ENCODE measurements around the gene ZNF784. TPM values are rescaled to one million over a fixed set of nuclear protein-coding genes. Genes with fewer than 3 reads are reported as not detected.

The ZNF784 gene
- total and polyA plus RNA-seq, 10 of the 15 experiments (the other 5 are each of a cell fraction or from before 2014, with no cell fraction given) = 0.10 to 5.2 (median 1.8) TPM

- ChIA-PET RAD21 (ENCODE audit: unreplicated experiment) (interaction anchor here (0.7 kb wide), 1 partner anchor 16 kb away, joined by 4 read pairs; no protein-coding TSS in a partner anchor), SMC1A (ENCODE audit: uncharacterized antibody, unreplicated experiment) (interaction anchor here (0.7 kb wide), 1 partner anchor 134 kb away, joined by 3 read pairs; no protein-coding TSS in a partner anchor), POLR2A (interaction anchor here (1.2 kb wide), 1 partner anchor 16 kb away, joined by 3 read pairs; no protein-coding TSS in a partner anchor), CTCF (interaction anchor here (0.6 to 3.6 kb wide), 3 partner anchors 16 to 584 kb away, joined by 3 to 33 read pairs (median 4); no protein-coding TSS in a partner anchor)
- peaks cover 10% of the 10 kb centered on the region for H4K20me1 ChIP-seq (ENCODE audit: control insufficient read depth, insufficient read depth)
- H3K4me1 ChIP-seq (ENCODE audit: control insufficient read depth, insufficient read depth, low read length) = peaks cover 12% of the 10 kb centered on the region
- no peaks in the 10 kb centered on the region for H3K27me3 ChIP-seq (replicated peaks in 1 of 2; ENCODE audit: control insufficient read depth in 2 of 2, insufficient read depth in 2 of 2, low read length in 1 of 2)
- no peak overlapping the region for H3K4me2 ChIP-seq (ENCODE audit: control insufficient read depth, insufficient read depth)
- intact Hi-C loops (cut with micrococcal nuclease; ENCODE audit: unreplicated experiment) = no loop called here
- no TSS peak for BruUV-seq (replicated peaks)
- DNase-seq (ENCODE audit: low read depth, low spot score) = no peak
- no peak for FAIRE-seq
- WGBS (ENCODE audit: insufficient coverage, insufficient replicate concordance, low lambda C conversion rate, missing lambda C conversion rate) = 93% methylated on average over 9 of the region's 9 CpGs
- H3K79me2 ChIP-seq (ENCODE audit: control insufficient read depth, insufficient read depth, low read length) = peaks cover 38% of the 10 kb centered on the region
- no peaks in the 10 kb centered on the region for H3K9me3 ChIP-seq (replicated peaks; ENCODE audit: control insufficient read depth, insufficient read depth, low read length)
- no peak overlapping the region for H3K9ac ChIP-seq (ENCODE audit: control insufficient read depth, insufficient read depth, low read length)
- no peak for TF ChIP-seq RFX5 (IDR thresholded peaks at IDR 0.05; ENCODE audit: low read depth, low read length)
- TF ChIP-seq ETV6 (conservative IDR thresholded peaks at IDR 0.05 in 1 of 2, IDR thresholded peaks at IDR 0.05 in 1 of 2; ENCODE audit: borderline replicate concordance in 1 of 2, low read depth in 1 of 2) = no peak
- no peak for TF ChIP-seq ZNF622 (IDR thresholded peaks at IDR 0.05)
- TF ChIP-seq SIX5 (IDR thresholded peaks at IDR 0.05; ENCODE audit: low read depth, low read length, severe bottlenecking) = no peak
- no peak for TF ChIP-seq ATF7 (IDR thresholded peaks at IDR 0.05; ENCODE audit: low read depth)
- TF ChIP-seq SRF (IDR thresholded peaks at IDR 0.05; ENCODE audit: low read depth in 2 of 2, low read length in 2 of 2) = no peak
- TF ChIP-seq EP300 (IDR thresholded peaks at IDR 0.05; ENCODE audit: borderline replicate concordance in 1 of 2, control insufficient read depth in 1 of 2, low read depth in 2 of 2, low read length in 2 of 2) = no peak
- TF ChIP-seq IKZF2 (IDR thresholded peaks at IDR 0.05) = no peak
- no peak for TF ChIP-seq ZNF24 (IDR thresholded peaks at IDR 0.05)
- no peak for TF ChIP-seq ZNF217 (IDR thresholded peaks at IDR 0.05)
- TF ChIP-seq, protein P1, sequence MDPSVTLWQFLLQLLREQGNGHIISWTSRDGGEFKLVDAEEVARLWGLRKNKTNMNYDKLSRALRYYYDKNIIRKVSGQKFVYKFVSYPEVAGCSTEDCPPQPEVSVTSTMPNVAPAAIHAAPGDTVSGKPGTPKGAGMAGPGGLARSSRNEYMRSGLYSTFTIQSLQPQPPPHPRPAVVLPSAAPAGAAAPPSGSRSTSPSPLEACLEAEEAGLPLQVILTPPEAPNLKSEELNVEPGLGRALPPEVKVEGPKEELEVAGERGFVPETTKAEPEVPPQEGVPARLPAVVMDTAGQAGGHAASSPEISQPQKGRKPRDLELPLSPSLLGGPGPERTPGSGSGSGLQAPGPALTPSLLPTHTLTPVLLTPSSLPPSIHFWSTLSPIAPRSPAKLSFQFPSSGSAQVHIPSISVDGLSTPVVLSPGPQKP (IDR thresholded peaks at IDR 0.05; ENCODE audit: low read depth, low read length) = no peak
- TF ChIP-seq, protein P2, sequence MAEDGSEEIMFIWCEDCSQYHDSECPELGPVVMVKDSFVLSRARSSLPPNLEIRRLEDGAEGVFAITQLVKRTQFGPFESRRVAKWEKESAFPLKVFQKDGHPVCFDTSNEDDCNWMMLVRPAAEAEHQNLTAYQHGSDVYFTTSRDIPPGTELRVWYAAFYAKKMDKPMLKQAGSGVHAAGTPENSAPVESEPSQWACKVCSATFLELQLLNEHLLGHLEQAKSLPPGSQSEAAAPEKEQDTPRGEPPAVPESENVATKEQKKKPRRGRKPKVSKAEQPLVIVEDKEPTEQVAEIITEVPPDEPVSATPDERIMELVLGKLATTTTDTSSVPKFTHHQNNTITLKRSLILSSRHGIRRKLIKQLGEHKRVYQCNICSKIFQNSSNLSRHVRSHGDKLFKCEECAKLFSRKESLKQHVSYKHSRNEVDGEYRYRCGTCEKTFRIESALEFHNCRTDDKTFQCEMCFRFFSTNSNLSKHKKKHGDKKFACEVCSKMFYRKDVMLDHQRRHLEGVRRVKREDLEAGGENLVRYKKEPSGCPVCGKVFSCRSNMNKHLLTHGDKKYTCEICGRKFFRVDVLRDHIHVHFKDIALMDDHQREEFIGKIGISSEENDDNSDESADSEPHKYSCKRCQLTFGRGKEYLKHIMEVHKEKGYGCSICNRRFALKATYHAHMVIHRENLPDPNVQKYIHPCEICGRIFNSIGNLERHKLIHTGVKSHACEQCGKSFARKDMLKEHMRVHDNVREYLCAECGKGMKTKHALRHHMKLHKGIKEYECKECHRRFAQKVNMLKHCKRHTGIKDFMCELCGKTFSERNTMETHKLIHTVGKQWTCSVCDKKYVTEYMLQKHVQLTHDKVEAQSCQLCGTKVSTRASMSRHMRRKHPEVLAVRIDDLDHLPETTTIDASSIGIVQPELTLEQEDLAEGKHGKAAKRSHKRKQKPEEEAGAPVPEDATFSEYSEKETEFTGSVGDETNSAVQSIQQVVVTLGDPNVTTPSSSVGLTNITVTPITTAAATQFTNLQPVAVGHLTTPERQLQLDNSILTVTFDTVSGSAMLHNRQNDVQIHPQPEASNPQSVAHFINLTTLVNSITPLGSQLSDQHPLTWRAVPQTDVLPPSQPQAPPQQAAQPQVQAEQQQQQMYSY (CRISPR knock-in tag; IDR thresholded peaks at IDR 0.05) = no peak
- no peak for TF ChIP-seq ZBTB11 (CRISPR knock-in tag; IDR thresholded peaks at IDR 0.05)
- TF ChIP-seq CBFB (IDR thresholded peaks at IDR 0.05; ENCODE audit: low read depth) = no peak
- no peak for TF ChIP-seq SREBF1 (IDR thresholded peaks at IDR 0.05; ENCODE audit: low read length)
- H3K27ac ChIP-seq (ENCODE audit: control insufficient read depth, insufficient read depth) = no peak overlapping the region
- no peak overlapping the region for H3K4me3 ChIP-seq
- peaks cover 8 to 28% of the 10 kb centered on the region in 2 experiments; a peak in 3 of 4 replicates for H3K36me3 ChIP-seq (ENCODE audit: control insufficient read depth in 2 of 2, insufficient read depth in 2 of 2, low read length in 1 of 2)
- in situ Hi-C loops (cut with MboI) = loop anchor here (25.0 kb wide), 1 partner anchor 1536 kb away; the partner anchor contains the start of gene CNOT3
- no peak for ATAC-seq
- H2AFZ ChIP-seq (ENCODE audit: control insufficient read depth, low read depth, low read length) = no peak overlapping the region
Observed at GRCh38 chr19:55673465-55673864, 49.1 kb upstream of the ZNF784 start.
